Skeletal muscle tissue (tissue), 4 donors: ENCODE results near the gene SLC7A14. TPM values are rescaled to one million over a fixed set of nuclear protein-coding genes. Genes with fewer than 3 reads are reported as not detected.

Source experiments
- H3K27ac ChIP-seq: one replicate; pipeline ENCODE4 v1.7.0; 2013; ENCODE audit warnings: mild to moderate bottlenecking, low read depth, low read length, inconsistent platforms
- H3K27me3 ChIP-seq, 3 donors: one replicate each; pipeline ENCODE4 v1.7.0; 2013; ENCODE audit warnings: low read length in 3 of 3; ENCODE audit not compliant: control insufficient read depth in 3 of 3, insufficient read depth in 3 of 3
- H3K36me3 ChIP-seq, 3 donors: one replicate each; pipeline ENCODE4 v1.7.0; 2013; ENCODE audit warnings: low read length in 3 of 3; ENCODE audit not compliant: control insufficient read depth in 3 of 3, insufficient read depth in 3 of 3
- H3K4me1 ChIP-seq, 3 donors: one replicate each; pipeline ENCODE4 v1.7.0; 2013; ENCODE audit warnings: low read length in 3 of 3, mild to moderate bottlenecking in 3 of 3; ENCODE audit not compliant: control insufficient read depth in 3 of 3, insufficient read depth in 3 of 3
- H3K4me3 ChIP-seq, 3 donors: one replicate each; pipeline ENCODE4 v1.7.0; 2013; ENCODE audit warnings: low read length in 3 of 3
- H3K9ac ChIP-seq, 3 donors: one replicate each; pipeline ENCODE4 v1.7.0; 2013; ENCODE audit warnings: low read length in 3 of 3, mild to moderate bottlenecking in 3 of 3, moderate library complexity in 2 of 3, low read depth in 1 of 3
- H3K9me3 ChIP-seq, 3 donors: one replicate each; pipeline ENCODE4 v1.7.0; 2013; ENCODE audit warnings: low read length in 3 of 3; ENCODE audit not compliant: control insufficient read depth in 3 of 3
- total RNA-seq: library from RNA; depleted of rRNA; stranded (reverse); fragments of >200 nt; gene quantifications from one replicate; pipeline ENCODE4 v1.2.3, GENCODE V29; 2014
- donor health status: Osteomylitis.

Gene SLC7A14
- total RNA-seq, 1 donor from 2014 or later: not detected

- H3K4me1 ChIP-seq: no peaks in the 10 kb centered on the region
- H3K9ac ChIP-seq: no peak overlapping the region
- no peaks in the 10 kb centered on the region for H3K27me3 ChIP-seq
- no peak overlapping the region for H3K4me3 ChIP-seq
- H3K9me3 ChIP-seq: no peaks in the 10 kb centered on the region
- no peak overlapping the region for H3K27ac ChIP-seq
- no peaks in the 10 kb centered on the region for H3K36me3 ChIP-seq
Measured at GRCh38 chr3:170551252-170551651, 34.6 kb downstream of the SLC7A14 start.

- H3K36me3 ChIP-seq: no peaks in the 10 kb centered on the region
- no peaks in the 10 kb centered on the region for H3K27me3 ChIP-seq
- no peaks in the 10 kb centered on the region for H3K9me3 ChIP-seq
- no peak overlapping the region for H3K4me3 ChIP-seq
- H3K4me1 ChIP-seq: no peaks in the 10 kb centered on the region
- no peak overlapping the region for H3K27ac ChIP-seq
- H3K9ac ChIP-seq: no peak overlapping the region
Measured at GRCh38 chr3:170542704-170543103, 43.2 kb downstream of the SLC7A14 start.

- no peak overlapping the region for H3K4me3 ChIP-seq
- H3K9ac ChIP-seq: no peak overlapping the region
Measured at GRCh38 chr3:170539897-170540296, 46.0 kb downstream of the SLC7A14 start.

DNA sequence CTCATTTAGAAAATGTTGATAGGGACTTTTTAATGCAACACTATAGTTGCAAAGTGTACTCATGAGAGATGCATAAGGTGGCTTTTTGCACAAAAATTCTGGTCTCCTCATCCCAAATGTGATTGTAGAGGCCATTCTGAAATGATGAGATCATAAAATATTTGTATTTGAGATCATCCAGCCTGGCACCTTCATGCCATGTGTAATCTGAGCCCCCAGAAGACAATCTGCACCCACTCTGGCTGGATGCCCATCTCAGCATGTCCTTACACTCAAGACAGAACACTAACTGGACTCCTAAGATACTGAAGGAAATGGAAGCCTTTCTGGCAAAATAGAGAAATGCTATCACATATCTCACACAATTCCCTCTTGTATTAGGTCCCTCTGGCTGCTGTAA is 49.2 kb downstream of the SLC7A14 start:
- H3K27me3 ChIP-seq: no peaks in the 10 kb centered on the region
- H3K27ac ChIP-seq: no peak overlapping the region
- no peaks in the 10 kb centered on the region for H3K9me3 ChIP-seq

More at GRCh38 chr3:170539897-170540296, 46.0 kb downstream of the SLC7A14 start:
- Histone ChIP-seq H3K27ac (no peak overlapping the region), H3K9me3 (no peaks in the 10 kb centered on the region), H3K4me1 (no peaks in the 10 kb centered on the region), H3K36me3 (no peaks in the 10 kb centered on the region), H3K27me3 (no peaks in the 10 kb centered on the region)

DNA sequence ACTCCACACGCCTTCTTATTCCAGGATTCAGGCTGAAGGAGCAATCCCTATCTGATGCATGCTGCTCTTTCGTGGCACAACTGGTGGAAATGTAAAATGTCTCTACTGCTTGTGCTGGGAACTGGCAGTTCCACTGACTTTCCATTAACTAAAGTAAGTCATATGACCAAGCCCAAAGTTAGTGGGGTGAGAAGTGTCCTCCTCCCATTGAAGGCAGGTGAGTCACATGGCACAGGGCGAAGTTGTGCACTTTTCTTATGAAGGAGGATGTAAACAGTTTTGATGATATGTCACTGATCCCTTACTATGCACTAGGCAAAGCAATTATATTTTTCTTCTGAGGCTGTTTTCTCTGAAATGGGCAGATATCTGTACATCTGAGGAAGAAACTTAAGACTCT is 51.6 kb downstream of the SLC7A14 start:
- Histone ChIP-seq H3K27me3 (no peaks in the 10 kb centered on the region), H3K4me1 (no peaks in the 10 kb centered on the region), H3K9ac (no peak overlapping the region), H3K36me3 (no peaks in the 10 kb centered on the region), H3K9me3 (no peaks in the 10 kb centered on the region), H3K4me3 (no peak overlapping the region), H3K27ac (no peak overlapping the region)

More for the DNA sequence above, 49.2 kb downstream of the SLC7A14 start:
- Histone ChIP-seq H3K36me3 (no peaks in the 10 kb centered on the region), H3K4me3 (no peak overlapping the region), H3K9ac (no peak overlapping the region), H3K4me1 (no peaks in the 10 kb centered on the region)

DNA sequence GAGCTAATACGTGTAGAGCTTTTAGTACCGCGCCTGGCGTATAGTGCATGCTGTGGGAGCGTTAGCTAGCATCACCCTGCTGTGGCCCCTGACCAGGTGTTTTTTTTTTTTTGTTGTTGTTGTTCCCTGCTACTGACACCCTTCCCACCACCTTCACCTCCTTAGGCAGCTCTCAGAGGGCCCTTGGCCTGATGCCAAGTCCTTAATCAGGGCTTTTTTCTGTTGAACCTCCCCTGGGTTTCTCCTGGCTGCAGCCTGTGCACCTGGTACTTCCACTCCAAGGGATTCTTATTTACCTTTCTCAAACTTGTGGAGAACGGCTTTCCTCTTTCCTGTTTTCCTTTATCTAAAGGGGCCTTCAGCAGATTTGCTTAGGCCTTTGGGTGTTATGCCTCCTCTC is 53.3 kb downstream of the SLC7A14 start:
- Histone ChIP-seq H3K27me3 (no peaks in the 10 kb centered on the region), H3K9me3 (no peaks in the 10 kb centered on the region), H3K4me1 (peaks cover 0 to 5% (median 0%) of the 10 kb centered on the region in 3 donors), H3K9ac (no peak overlapping the region), H3K4me3 (no peak overlapping the region), H3K36me3 (no peaks in the 10 kb centered on the region), H3K27ac (no peak overlapping the region)

DNA sequence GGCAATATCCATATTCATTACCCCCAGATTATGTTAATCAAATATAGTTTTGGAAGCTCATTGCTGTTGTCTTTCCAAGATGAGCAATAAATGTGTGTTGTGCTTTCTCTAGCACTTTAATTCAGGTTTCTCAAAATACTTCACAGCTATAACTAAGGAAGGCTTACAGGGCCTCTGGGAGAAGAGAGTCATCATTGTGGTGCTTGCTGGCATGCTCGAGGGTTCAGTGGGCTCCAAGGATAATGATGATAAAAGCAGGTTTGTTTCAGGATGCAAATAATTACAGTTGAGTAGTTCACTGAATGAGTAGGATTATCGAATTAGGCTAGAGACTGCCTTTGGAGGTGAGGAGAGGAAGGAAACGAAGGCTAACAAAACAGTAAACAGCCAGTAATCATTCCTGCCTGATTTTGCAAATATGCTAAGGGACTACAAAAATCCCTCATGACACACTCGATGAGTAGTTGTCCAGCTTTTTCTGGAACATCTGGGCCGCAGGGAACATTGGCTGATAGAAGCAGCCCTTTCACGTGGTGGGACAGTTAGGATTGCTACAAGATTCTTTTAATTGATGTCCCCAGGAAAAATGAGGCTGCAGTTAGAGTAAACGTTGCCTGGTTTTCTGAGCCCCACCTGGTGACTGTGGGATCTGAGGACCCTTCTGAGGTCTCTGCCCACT is 54.1 kb downstream of the SLC7A14 start:
- no peaks in the 10 kb centered on the region for H3K36me3 ChIP-seq
- H3K4me3 ChIP-seq: no peak overlapping the region
- H3K4me1 ChIP-seq: peaks cover 0 to 5% (median 0%) of the 10 kb centered on the region in 3 donors
- no peaks in the 10 kb centered on the region for H3K27me3 ChIP-seq
- no peak overlapping the region for H3K9ac ChIP-seq
- H3K9me3 ChIP-seq: no peaks in the 10 kb centered on the region
- no peak overlapping the region for H3K27ac ChIP-seq

GRCh38 chr3:170531054-170531453 is 54.8 kb downstream of the SLC7A14 start:
- no peak overlapping the region for H3K4me3 ChIP-seq
- no peak overlapping the region for H3K9ac ChIP-seq
- H3K27me3 ChIP-seq: no peaks in the 10 kb centered on the region
- H3K4me1 ChIP-seq: peaks cover 0 to 5% (median 0%) of the 10 kb centered on the region in 3 donors
- no peaks in the 10 kb centered on the region for H3K9me3 ChIP-seq
- no peak overlapping the region for H3K27ac ChIP-seq
- H3K36me3 ChIP-seq: no peaks in the 10 kb centered on the region

GRCh38 chr3:170529912-170530311 is 56.0 kb downstream of the SLC7A14 start:
- H3K36me3 ChIP-seq: no peaks in the 10 kb centered on the region
- H3K4me1 ChIP-seq: peaks cover 0 to 5% (median 0%) of the 10 kb centered on the region in 3 donors
- no peak overlapping the region for H3K27ac ChIP-seq
- no peak overlapping the region for H3K9ac ChIP-seq
- H3K4me3 ChIP-seq: no peak overlapping the region
- no peaks in the 10 kb centered on the region for H3K27me3 ChIP-seq
- H3K9me3 ChIP-seq: no peaks in the 10 kb centered on the region

GRCh38 chr3:170529346-170529745 is 56.5 kb downstream of the SLC7A14 start:
- Histone ChIP-seq H3K9ac (no peak overlapping the region), H3K36me3 (no peaks in the 10 kb centered on the region), H3K4me1 (peaks cover 0 to 5% (median 0%) of the 10 kb centered on the region in 3 donors), H3K9me3 (no peaks in the 10 kb centered on the region), H3K27ac (no peak overlapping the region), H3K27me3 (no peaks in the 10 kb centered on the region), H3K4me3 (no peak overlapping the region)
